Stimulated activated CD4-positive, alpha-beta T cell treated with anti-CD3 and anti-CD28 coated beads, Interleukin-15, amount 100 ng/mL, for 24 hours (primary cell): ENCODE measurements around the gene RPS17.

ENCODE experiments used
- DNase-seq: peaks from one replicate; pipeline ENCODE4 v3.0.0-alpha.2; 2020

RPS17 gene

DNA sequence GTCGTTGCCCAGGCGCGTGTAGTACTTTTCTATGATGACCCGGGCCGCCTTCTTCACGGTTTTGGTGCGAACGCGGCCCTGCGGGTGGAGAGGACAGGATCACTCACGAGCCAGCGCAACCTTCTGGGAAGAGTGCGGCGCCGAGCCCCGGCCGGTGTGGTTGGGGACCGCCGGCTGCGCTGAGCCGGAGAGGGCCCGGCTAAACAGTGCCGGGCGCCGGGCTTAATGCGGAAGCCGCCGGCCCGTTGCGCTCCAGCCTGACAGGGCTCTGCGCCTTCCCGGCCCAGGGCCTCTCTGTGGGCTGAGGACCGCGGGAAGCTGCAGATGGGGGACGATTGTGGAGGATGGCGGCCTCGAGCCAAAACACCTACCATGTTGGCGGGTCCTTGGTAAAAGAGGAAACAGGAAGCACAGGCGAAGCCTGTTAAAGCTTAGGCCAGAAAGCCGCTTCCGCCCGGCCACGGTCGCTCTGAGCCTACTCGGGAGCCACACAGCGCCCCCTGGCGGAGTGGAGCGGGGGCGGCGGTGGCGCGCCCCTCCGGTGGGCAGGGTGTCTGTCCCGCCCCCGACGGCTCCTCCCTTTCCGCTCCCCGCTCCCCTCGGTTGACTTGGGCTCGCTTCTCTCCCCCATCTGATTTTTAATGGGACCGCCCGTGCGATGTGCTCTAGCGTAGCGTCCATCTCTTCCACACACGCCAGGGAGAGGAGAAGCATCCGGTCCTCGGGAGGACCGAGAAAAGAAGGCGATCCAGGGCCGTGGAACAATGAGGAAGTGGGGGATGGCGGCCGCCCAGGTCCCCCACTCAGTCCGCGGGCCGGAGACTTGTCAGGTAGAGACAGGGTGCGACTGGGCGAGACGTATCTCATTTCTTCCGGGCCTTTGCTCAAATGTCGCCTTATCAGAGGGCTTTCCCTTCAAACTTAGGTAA is at the start of gene RPS17:
Gene RPS17 (minus strand): TSS at position 403 of the 929 bp plus-strand sequence. CDS start 29 bp downstream, at position 374.
- peak; percentile 97 for DNase-seq

DNA sequence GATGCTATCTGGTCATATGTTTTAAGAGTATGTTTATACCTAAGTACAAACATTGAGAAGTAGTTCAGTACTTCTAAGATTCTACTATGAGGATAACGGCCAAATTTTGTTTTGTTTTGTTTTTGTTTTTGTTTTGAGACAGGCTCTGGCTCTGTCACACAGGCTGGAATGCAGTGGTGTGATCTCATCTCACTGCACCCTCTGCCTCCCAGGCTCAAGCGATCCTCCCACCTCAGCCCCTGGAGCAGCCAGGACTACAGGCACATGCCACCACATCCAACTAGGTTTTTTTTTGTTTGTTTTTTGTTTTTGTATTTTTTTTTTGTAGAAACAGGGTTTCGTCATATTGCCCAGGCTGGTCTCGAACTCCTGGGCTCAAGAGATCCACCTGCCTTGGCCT is 47.5 kb upstream of the RPS17 start:
- no peak for DNase-seq

DNA sequence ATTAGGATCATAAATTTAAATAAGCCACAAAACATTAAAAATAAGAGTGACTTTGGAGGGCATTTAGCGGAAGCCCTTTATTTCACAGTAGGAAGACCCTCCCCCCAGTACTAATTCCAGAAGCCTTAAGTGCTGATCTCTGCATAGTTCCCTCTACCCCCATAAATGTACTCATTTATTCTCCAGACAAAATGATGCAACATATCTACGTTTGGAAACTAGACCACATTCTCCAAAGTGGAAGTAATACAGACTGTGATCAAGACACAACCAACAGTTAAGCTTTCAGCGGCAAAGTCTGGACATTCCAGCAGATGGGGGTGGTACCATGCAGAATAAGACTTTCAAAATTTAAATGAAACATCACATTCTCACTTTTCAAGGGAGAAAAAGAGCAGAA is 44.8 kb upstream of the RPS17 start:
- no peak for DNase-seq

DNA sequence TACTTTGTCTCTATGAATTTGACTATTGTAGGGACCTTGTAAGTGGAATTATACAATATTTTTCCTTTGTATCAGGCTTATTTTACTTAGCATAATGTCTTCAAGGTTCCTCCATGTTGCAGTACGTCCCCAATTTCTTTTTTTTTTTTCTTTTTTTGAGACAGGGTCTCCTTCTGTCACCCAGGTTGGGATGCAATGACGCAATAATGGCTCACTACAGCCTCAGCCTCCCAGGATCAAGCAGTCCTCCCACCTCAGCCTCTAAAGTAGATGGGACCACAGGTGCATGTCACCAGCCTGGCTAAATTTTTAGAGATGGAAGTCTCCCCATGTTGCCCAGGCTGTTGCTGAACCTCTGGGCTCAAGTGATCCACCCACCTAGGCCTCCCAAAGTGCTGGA is 40.5 kb upstream of the RPS17 start:
- DNase-seq, result no peak

DNA sequence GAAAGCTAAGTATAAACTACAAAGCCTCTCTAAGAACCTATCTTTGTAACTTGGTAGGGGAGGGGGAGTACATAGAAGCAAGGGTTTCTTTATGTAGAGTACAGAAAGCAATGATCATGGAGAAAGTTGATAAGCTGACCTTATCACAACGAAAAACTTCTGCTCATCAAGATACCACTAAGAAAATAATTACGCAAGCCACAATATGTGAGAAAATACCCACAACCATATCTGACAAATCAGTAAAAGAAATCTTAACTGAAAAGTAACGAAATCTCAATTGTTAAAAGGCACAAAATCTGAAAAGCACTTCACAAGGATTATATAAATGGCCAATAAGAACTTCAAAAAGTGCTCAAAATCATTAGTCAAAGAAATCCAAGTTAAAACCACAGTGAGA is 35.1 kb upstream of the RPS17 start:
- no peak for DNase-seq

DNA sequence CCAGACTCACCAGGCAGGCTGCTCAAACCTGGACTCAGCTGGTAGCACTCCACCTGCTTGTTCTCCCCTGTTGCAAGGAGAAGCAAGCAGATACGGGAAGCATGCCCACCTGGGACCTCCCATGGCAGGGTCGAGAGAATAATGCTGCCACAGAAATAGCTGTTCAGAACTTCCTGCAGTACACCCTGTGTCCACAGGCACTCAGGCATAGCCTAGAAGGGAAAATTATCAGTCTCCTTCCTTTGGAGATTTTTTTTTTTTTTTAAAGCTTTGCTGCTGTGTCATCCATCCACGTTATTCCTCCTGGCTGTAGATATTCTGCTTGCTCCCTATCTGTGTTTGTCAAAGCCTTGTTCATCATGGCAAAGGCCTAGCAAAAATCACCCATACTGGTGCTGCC is 32.7 kb upstream of the RPS17 start:
- no peak for DNase-seq

DNA sequence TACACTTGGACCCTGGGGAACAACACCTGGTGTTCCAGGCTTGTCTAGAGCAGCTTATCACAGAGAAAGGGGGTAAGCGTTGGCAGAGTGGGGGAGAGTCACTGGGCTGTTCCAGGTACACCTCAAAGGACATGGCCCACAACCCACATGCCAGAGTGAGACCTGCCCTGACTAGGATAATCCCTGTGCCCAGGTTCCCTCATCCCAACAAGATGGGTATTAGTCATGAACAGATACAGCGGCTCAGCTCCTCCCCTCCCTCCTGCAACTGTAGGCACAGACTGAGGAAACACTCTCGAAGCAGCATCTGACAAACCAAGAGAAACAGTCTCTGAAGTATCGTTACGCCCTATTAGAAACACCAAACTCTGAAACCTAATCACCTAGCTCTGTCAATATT is 32.1 kb upstream of the RPS17 start:
- DNase-seq, result no peak

DNA sequence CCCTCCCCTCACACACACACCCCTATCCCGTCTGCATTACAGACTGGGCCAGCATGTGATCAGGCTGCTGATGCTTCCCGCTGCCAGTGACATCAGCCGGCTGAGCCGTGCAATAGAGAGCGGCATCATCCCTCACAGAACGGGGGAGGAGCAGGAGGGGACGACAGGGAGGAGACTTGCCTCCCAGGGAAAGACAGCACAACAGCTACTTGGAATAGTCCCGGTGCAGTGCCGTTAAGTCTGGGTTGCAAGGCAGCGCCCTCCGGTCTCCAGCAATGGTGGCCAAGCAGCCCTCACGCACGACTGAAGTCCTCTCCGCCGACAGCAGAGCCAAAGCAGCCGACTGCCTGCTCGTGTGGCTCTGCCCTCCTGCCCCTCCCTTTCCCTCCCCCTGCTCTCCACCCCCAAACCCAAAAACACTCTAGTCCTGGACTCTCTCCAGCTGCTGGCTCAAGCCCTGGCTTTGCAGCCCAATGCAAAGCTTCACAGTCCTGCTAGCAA is 31.5 kb upstream of the RPS17 start:
- DNase-seq, result no peak

DNA sequence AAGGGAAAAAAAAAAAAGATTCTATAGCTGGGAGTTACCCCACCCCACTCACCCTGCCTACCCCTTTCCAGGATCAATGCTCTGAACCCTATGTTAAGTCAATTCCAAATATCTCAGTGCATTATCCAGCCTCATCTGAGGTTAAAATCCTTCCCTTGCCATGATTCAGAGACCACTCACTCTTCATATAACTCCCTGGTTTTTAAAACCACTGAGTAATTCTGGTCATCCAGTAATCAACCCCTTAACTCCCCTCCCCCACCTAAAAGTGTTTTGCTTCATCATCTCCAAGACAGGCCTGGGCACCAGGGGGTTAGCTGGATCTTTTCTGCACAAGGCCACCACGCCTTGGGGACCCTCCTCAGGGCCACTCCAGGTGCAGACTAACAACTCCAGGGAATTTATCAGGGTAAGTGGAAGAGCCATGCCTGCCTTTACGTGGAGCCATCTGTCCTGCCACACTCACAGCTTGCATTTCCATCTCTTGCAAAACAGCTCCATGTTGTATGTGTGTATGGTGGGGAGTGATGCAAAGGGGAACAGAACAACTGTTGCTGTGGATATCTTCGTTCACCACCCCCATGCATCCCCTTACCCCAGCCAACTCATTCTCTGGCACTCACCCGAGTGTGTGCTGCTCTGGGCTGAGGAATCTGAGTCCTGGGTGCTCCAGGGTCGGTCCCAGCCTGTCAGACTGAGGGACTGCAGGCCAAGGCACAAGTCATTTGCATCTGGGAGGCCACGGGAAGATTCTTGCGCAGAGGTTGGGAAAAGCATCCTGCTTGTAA is 30.7 kb upstream of the RPS17 start:
- no peak for DNase-seq

DNA sequence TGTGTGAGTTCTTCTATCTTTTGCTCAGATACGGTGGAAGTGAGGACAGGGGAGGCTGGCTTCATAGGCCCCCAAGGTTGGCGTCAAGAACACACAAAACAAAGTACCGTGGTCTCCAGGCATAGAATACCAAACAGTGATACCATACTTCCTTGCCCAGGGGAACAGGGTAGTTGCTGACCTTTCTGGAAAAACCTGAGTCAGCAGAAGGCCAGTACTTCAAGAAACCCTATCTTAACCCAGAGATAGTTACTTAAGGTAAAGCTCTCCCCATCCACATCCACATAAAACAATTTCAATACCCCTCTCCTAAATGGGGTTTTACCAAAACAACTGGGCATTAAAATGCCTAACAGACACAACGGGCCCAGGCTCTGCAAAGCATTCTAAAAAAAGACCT is 29.6 kb upstream of the RPS17 start:
- DNase-seq, result no peak

DNA sequence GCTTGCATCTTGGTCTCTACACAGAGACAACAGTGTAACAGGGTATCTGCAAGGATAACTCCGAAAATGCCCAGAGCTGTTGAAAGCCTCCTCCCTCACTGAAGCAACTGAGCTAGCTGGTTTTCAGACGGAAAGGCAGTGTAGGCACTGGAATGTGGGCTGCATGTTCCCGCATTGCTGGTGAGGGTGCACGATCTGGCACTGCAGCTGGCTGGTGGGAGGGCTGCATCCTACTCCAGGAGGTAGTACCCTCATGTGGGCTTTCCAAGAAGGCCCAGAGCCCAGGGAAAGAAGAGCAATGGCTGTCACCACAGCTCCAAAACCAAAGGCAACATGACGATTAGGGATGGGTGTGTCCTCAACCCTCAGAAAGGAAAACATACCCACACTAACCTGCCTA is 28.7 kb upstream of the RPS17 start:
- DNase-seq, result no peak

DNA sequence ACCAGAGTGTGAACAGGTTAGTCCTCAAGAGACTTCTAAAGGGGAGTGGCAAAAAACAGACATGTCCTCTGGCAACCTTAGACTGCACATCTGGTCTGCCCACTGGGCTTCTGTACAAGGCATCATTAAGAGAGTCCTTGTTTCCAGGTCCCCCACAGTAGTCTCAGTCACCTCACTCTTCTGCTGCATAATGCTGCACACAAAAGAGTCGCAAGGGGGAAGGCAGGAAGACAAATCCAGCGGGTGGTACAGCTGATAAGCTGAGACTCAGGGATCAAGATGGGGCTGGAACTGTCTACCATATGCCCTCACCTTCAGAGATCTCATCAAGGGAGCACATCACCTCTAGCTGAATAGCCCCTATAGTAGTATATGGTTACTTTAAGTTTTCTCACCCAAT is 27.4 kb upstream of the RPS17 start:
- DNase-seq, result no peak

DNA sequence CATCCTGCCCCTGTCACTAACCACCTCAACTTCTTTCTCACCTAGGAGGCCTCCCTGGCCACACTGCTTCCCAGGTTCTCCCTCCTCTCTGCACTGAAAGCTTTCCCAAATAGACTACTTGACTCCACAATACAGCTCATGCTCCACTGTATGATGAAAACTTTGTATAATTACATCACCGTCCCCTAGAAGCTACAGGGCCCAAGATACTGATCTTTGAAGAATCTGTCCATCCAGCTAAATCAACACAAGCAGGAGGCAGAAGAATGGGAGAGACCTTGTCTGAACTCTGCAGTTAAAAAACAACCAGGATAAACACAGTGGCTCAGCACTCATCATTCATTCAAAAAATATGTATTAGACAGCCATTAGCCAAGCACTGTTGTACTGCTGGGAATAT is 26.4 kb upstream of the RPS17 start:
- no peak for DNase-seq

DNA sequence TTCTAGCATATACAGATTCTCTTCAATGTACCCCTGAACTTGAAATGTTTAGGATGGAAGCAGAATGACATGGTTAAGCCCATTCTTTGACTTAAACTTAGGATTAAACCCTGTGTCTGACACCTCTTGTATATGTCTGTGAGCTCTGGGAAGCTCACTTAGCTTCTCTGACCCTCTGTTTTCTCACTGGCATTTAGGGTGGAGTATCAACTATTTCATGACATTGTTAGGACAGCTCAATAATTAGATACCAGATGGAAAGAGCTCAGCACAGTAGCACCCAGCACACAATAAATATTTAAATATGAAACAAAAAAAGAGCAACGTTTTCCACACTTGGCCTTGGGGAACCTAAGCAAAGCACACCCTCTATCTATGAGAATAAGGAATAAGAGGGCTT is 18.2 kb upstream of the RPS17 start:
- no peak for DNase-seq

DNA sequence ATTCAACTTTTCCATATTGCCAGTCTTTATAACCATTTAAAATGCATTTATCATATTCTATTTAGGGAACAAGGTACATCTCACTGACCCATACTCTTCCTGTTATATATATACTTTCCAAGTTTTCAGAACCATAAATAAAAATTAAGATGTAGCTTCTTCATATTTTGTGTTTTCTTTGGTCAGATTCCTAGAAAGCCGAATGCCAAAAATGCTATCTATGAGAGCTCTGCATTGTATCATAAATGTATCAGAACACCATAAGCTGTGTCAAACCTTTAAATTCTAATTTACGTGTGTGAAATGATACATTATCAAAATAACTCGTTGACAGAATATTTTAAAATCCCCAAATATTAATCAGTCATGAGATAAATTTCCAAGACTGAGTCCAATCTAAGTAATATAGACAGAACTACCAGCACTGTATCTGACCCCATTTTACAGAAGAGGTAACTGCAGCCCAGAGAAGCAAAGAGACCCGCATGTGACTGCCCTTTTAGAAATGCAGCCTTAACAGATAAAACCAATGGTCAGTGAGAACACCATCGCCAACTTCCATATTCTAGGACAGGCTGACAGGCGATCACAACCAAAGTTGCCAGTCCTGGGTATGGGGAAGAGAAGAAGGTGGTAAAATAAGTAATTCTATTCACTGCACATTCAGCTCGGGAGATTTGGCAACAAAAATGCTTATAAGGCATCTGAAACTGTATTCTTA is 16.2 kb upstream of the RPS17 start:
- DNase-seq, result no peak

DNA sequence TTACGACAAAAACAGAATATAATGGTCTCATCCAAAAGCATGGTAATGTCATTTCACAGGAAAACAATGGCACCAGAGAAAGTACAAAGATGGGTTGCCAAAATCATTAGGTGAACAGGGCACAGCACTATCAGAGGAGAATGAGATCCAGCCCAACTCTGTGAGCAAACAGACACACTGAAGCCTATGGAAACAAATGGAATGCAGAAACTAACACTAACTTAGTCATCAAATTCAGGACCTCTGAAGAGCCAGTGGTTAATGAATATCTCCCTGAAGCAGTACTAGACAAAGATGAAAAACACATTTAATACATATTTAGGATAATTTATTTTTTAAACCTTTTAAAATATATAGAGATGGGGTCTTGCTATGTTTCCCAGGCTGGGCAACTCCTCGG is 14.6 kb upstream of the RPS17 start:
- no peak for DNase-seq

DNA sequence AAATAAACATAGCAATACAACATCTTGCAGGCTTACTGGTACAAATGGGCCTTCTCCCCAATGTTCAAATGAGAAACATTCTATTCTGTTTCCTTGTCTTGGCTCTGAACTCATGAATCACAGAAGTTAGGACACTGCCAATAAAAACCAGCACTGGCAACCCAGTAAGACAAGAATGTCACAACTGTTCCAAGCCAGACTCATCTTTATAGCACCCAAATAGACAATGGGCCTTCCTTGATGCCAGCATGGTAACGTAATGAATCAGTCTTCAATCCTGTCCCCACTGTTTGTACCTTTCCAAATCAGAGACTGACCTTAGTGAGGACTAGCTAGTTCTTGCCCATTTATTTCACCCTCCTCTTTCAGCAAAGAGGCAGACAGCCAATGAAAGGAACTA is 14.1 kb upstream of the RPS17 start:
- DNase-seq, result no peak

DNA sequence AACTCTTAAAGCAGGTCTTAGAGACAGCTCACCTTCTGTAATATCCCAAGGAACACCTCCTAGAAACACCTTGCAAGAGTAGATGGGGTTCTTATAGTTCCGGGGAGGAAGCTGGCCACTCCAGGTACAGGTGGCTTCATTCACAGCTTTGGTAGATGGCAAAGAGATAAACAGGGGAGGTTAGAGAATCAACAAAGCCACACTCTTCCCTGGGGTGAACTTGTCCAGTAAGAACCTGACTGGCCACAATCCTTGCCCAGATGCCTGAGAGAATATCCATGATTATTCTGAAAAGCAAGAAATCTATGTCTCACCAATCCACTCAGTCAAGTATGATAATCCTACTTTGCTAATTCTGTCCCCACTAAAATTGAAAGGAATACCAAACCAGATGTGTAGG is 13.6 kb upstream of the RPS17 start:
- no peak for DNase-seq

DNA sequence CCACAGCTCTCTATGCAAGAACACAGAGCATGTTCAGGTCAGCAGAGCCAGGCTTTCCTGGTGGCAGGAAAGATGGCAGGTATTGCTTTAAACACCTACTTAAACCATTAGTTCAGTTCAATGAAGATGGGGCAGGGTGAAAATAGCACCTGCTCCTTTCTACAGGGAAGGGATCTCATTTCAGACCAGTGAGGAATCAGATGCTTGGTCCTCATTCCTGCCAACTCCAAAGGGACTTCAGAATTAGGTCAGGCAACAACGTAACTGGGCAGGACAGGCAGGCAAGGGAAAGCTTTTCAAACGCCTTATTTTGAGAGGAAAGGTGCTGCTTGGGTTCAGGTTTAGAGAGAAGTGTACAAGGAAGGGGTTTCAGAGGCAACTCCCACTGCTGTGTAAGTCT is 12.6 kb upstream of the RPS17 start:
- no peak for DNase-seq

DNA sequence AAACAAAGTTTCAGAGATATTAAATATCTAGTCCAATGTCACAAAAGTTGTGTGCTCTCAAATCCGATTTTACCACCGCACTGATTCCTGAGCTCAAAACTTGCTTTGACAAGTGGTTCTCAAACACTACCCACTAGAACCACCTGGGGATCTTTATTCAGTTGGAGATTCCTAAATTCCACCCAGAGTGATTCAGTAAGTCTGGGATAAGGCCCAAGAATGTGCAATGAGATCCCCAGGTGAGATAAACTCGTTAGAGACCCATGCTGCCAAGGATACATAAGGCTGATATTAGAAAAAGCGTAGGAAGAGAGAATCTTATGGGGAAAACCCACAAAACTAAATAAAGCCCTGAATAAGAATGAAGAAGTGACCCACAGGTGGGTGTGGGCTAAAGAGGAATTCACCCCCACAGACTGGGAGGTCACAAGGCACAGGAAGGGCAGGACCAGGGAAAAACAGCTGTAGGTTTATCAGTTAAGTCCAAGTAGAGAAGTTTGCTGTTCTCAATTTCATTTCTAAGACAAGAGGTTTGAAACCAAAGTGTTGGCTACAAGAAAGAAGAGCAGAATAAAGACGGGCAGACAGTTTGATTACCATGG is 11.5 kb upstream of the RPS17 start:
- no peak for DNase-seq

DNA sequence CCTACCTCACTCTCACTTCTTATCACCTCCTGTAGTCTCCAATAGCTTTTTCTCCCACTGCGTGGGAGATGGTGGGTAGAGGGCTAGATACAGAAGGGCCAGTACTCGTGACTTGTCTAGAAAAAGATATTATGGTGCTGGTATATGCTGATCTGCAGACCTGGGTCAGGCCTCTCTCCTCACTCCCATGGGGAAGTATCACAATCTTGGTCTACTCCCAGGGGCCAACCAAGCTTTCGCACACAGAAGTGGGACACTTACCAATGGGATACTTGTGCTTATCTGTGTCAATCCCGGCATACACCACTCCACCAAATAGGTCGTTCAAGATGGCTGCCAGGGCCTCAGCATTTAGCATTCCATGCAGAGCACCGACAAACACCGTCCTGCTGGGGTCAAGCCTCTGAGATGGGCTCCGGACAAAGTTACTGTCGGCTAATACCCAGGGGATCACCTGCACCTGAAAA is 9.0 kb upstream of the RPS17 start:
- no peak for DNase-seq

DNA sequence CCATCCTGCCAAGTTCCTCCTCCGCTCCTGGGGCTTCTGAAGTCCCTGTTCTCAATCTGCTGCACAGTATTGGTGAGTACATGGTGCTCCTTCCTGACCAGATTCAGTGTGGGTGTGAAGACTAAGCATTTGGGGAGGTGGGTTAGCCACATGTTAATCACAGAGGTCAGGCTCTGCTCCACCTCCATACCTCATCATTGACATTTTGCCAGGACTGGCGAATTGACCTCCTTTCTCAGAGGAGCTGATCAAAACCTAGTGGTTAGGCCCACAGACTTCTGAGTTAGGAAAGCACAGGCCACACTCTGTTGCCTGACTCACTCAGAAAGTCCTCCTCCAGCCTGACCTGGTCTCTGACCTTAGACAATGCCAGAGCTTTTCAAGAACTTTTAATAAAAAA is 8.4 kb upstream of the RPS17 start:
- DNase-seq, result peak; percentile 27

DNA sequence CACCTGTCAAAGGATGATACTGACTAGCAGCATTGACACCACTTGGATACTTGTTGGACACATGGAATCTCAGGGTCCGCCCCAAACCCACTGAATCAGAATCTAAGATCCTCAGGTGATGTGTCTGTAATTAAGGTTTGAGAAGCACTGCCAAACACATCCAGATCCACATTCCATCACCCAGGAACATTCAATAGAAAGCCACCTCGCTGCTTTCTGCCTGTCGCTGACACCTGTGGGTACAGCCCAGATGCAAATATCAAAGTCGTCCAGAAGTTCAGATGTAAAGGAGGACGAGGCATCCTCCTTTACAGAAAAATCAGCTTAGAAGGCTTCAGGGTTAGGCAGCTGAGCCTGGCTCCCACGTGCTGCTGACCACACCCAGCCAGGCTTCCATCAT is 5.2 kb upstream of the RPS17 start:
- DNase-seq, result no peak
